NCI-H2171 (cell line): Measurements from ENCODE around the gene KLK7.
"Not testable (repeated sequence)": the region's sequence is repeated elsewhere in the genome, so short reads cannot be mapped to it uniquely, and the experiment has no call there.

Source experiments
- DNase-seq: peaks from one replicate; lab custom pipeline; 2025; lab: John Stamatoyannopoulos, UW

Gene KLK7

GRCh38 chr19:50975766-50976165 lies 8.0 kb downstream of the KLK7 start:
- DNase-seq = no peak

GRCh38 chr19:50974702-50975556 lies 8.8 kb downstream of the KLK7 start:
- no peak for DNase-seq

- no peak for DNase-seq
These were observed 10.8 kb downstream of the KLK7 start for GRCh38 chr19:50972795-50973376.

- not testable (repeated sequence) for DNase-seq
These were observed 13.9 kb downstream of the KLK7 start for GRCh38 chr19:50969810-50970209.

- no peak for DNase-seq
These were observed 14.3 kb downstream of the KLK7 start, which contains the start of gene KLK6 for GRCh38 chr19:50969413-50969760. TSS of gene KLK6 (minus strand) at chr19:50969591. CDS start at chr19:50968104, 1,487 bp downstream.

- DNase-seq = no peak
These were observed 14.9 kb downstream of the KLK7 start for GRCh38 chr19:50968716-50969412.

- DNase-seq = no peak
These were observed 15.6 kb downstream of the KLK7 start for GRCh38 chr19:50967929-50968715.

GRCh38 chr19:50964266-50964665 lies 19.5 kb downstream of the KLK7 start:
- no peak for DNase-seq

- DNase-seq = no peak
These were observed 20.3 kb downstream of the KLK7 start for GRCh38 chr19:50963381-50963780.

GRCh38 chr19:50962245-50962644 lies 21.5 kb downstream of the KLK7 start:
- DNase-seq = no peak

GRCh38 chr19:50959731-50960500 lies 23.8 kb downstream of the KLK7 start:
- DNase-seq = no peak

GRCh38 chr19:50957587-50957986 lies 26.1 kb downstream of the KLK7 start:
- DNase-seq = no peak

GRCh38 chr19:50952910-50953309 lies 30.8 kb downstream of the KLK7 start, which contains the start of gene KLK5:
TSS of gene KLK5 (minus strand) at chr19:50953038. CDS start at chr19:50952657, 381 bp downstream.
- no peak for DNase-seq

GRCh38 chr19:50949861-50950260 lies 33.9 kb downstream of the KLK7 start:
- no peak for DNase-seq

- DNase-seq = no peak
These were observed 36.6 kb downstream of the KLK7 start for GRCh38 chr19:50947123-50947522.

GRCh38 chr19:50944795-50945194 lies 38.9 kb downstream of the KLK7 start:
- DNase-seq = no peak

GRCh38 chr19:50943074-50943828 lies 40.5 kb downstream of the KLK7 start:
- DNase-seq = no peak

- no peak for DNase-seq
These were observed 44.1 kb downstream of the KLK7 start for GRCh38 chr19:50939596-50939995.

- no peak for DNase-seq
These were observed 50.1 kb downstream of the KLK7 start for GRCh38 chr19:50933640-50934039.

- DNase-seq = no peak
These were observed 51.0 kb downstream of the KLK7 start for GRCh38 chr19:50932690-50933083.
